ENCODE measurements around the gene PHLDB2. TPM values are rescaled to one million over a fixed set of nuclear protein-coding genes. Genes with fewer than 3 reads are reported as not detected.

PHLDB2 gene
- 90.1 and 104 TPM in 2 replicates for total RNA-seq (2014; rRNA removed)
- percentile 97 among the genes with signal in this experiment for Bru-seq, nascent RNA
- percentile 89 among the genes with signal in this experiment for BruChase-seq, experiment 1, labeled RNA remaining after a 6-hour chase
- percentile 91 among the genes with signal in this experiment for BruChase-seq, experiment 2, labeled RNA remaining after a 2-hour chase
- long read RNA-seq, full-length matches to known transcripts: 28 of 104 reads
- long read RNA-seq, partial matches to known transcripts: 44 of 104 reads
- long read RNA-seq, other reads (novel, unspliced or antisense): 32 of 104 reads

GRCh38 chr3:111859061-111859973 is at the start of gene PHLDB2:
Gene PHLDB2, plus strand, starts transcription at chr3:111859265. Its CDS starts 24,813 bp downstream, at chr3:111884078.
- Histone ChIP-seq H3K9me3 (ENCODE audit: low read length) (no peaks in the 10 kb centered on the region), H3K4me2 (ENCODE audit: low read length) (peak within 1 kb of the TSS; percentile 80), H3K27me3 (ENCODE audit: low read length) (no peaks in the 10 kb centered on the region), H3F3A (ENCODE audit: low read length, unreplicated experiment) (no peaks in the 10 kb centered on the region), H2AFZ (ENCODE audit: low read length) (peak within 1 kb of the TSS; percentile 70), H3K36me3 (ENCODE audit: low read depth, low read length) (no peaks in the 10 kb centered on the region), H3K4me1 (ENCODE audit: insufficient read depth, low read length) (peaks cover 37% of the 10 kb centered on the region), H3K27ac (ENCODE audit: low read length) (peak within 1 kb of the TSS; percentile 94), H4K20me1 (ENCODE audit: low read length) (peaks cover 37% of the 10 kb centered on the region), H3K9ac (ENCODE audit: low read length) (peak within 1 kb of the TSS; percentile 95), H3K9me2 (replicated peaks; ENCODE audit: low read length) (no peaks in the 10 kb centered on the region), H3K4me3 (ENCODE audit: low read length) (peak within 1 kb of the TSS; percentile 72), H3K79me2 (ENCODE audit: low read length) (peaks cover 70% of the 10 kb centered on the region)
- TF ChIP-seq EZH2phosphoT487 (IDR thresholded peaks at IDR 0.05; ENCODE audit: borderline replicate concordance, low read length) (no peak), CTCF (conservative IDR thresholded peaks at IDR 0.05; ENCODE audit: low read depth, low read length) (peak; percentile 40), EZH2 (IDR thresholded peaks at IDR 0.05; ENCODE audit: low read length, unreplicated experiment) (no peak)
- peak; percentile 97 for DNase-seq
- BruUV-seq (replicated peaks): no TSS peak
- ChIA-PET POLR2A (ENCODE audit: unreplicated experiment) (interaction anchor here (0.6 to 1.6 kb wide), 9 partner anchors 8 to 1718 kb away, joined by 3 to 12 read pairs (median 5); no protein-coding TSS in a partner anchor), CTCF (interaction anchor here (0.5 to 2.4 kb wide), 24 partner anchors 7 to 281 kb away, joined by 3 to 76 read pairs (median 5); partner anchors contain the start of gene ABHD10)
- ATAC-seq: peak; percentile 75
- intact Hi-C loops (cut with micrococcal nuclease): no loop called here

GRCh38 chr3:111810909-111811308 is 48.2 kb upstream of the PHLDB2 start:
- Histone ChIP-seq H4K20me1 (ENCODE audit: low read length) (no peaks in the 10 kb centered on the region), H3K4me2 (ENCODE audit: low read length) (peak overlapping the region; percentile 72), H3K27me3 (ENCODE audit: low read length) (no peaks in the 10 kb centered on the region), H2AFZ (ENCODE audit: low read length) (no peak overlapping the region), H3K36me3 (ENCODE audit: low read depth, low read length) (no peaks in the 10 kb centered on the region), H3K27ac (ENCODE audit: low read length) (peak overlapping the region; percentile 85), H3K4me1 (ENCODE audit: insufficient read depth, low read length) (peaks cover 55% of the 10 kb centered on the region), H3K79me2 (ENCODE audit: low read length) (no peaks in the 10 kb centered on the region), H3K9ac (ENCODE audit: low read length) (peak overlapping the region; percentile 35), H3K9me2 (replicated peaks; ENCODE audit: low read length) (no peaks in the 10 kb centered on the region), H3F3A (ENCODE audit: low read length, unreplicated experiment) (no peaks in the 10 kb centered on the region), H3K9me3 (ENCODE audit: low read length) (no peaks in the 10 kb centered on the region), H3K4me3 (ENCODE audit: low read length) (peak overlapping the region; percentile 29; the same call in 1 of the 2 replicates)
- intact Hi-C loops (cut with micrococcal nuclease): loop anchor here (1.0 kb wide), 2 partner anchors 35 to 40 kb away; no protein-coding TSS in a partner anchor
- ChIA-PET POLR2A (ENCODE audit: unreplicated experiment) (interaction anchor here (0.6 kb wide), 2 partner anchors 50 to 71 kb away, joined by 3 to 15 read pairs; no protein-coding TSS in a partner anchor), CTCF (interaction anchor here (1.7 kb wide), 1 partner anchor 49 kb away, joined by 5 read pairs; no protein-coding TSS in a partner anchor)
- peak; percentile 80 for ATAC-seq
- DNase-seq: peak; percentile 98
- no TSS peak for BruUV-seq (replicated peaks)
- no peak for TF ChIP-seq EZH2phosphoT487 (IDR thresholded peaks at IDR 0.05; ENCODE audit: borderline replicate concordance, low read length)
- TF ChIP-seq EZH2 (IDR thresholded peaks at IDR 0.05; ENCODE audit: low read length, unreplicated experiment): no peak
- no peak for TF ChIP-seq CTCF (conservative IDR thresholded peaks at IDR 0.05; ENCODE audit: low read depth, low read length)

Data from PC-3 (cell line).